Left cardiac atrium (tissue), 4 donors: ENCODE measurements around the gene ZNF732. TPM values are rescaled to one million over a fixed set of nuclear protein-coding genes. Genes with fewer than 3 reads are reported as not detected.
"Not testable (repeated sequence)": the region's sequence is repeated elsewhere in the genome, so short reads cannot be mapped to it uniquely, and the experiment has no call there.

Experiments used
- ATAC-seq, 2 donors: fragments of 200-7000 bp; cut with Tn5 transposase; one replicate each; pipeline ENCODE4 v1.9.1; 2020; ENCODE audit warnings: mild to moderate bottlenecking in 2 of 2, moderate library complexity in 2 of 2
- DNase-seq: peaks from one replicate; pipeline ENCODE4 v3.0.0-alpha.2; 2020
- intact Hi-C, 2 donors: fragments of 100-400 bp; cut with DNase I; formaldehyde crosslinking; loops; one replicate each; pipeline versions ENCODE4 v1.14.1 to v1.15.1; 2022 to 2023
- microRNA-seq, 2 donors: library from miRNA; unstranded; fragments of <30 nt; microRNA quantifications; one replicate each; pipeline ENCODE4 v1.2.0, GENCODE V29; 2020
- total RNA-seq, 2 donors: library from RNA; stranded (reverse); fragmentation: NEBNext Ultra II Directional; extraction: Animal tissue kit (Norgen Biotek cat#: 25700); gene quantifications; one replicate each; pipeline ENCODE4 v1.2.1, GENCODE V29; 2021
- donor health status: DM: no; HTN: yes; CAD: no.
- donor health status: DM: no; HTN: yes; CAD: no; lungs with severe emphysema.
- donor health status: DM: yes; HTN: yes; CAD: no.
- donor health status: Dilated cardiomyopathy.

The ZNF732 gene
- total RNA-seq, 2 donors from 2014 or later = not detected

GRCh38 chr4:259240-259639 lies 46.0 kb downstream of the ZNF732 start:
- intact Hi-C loops, ATAC-seq, DNase-seq: not testable (repeated sequence)

DNA sequence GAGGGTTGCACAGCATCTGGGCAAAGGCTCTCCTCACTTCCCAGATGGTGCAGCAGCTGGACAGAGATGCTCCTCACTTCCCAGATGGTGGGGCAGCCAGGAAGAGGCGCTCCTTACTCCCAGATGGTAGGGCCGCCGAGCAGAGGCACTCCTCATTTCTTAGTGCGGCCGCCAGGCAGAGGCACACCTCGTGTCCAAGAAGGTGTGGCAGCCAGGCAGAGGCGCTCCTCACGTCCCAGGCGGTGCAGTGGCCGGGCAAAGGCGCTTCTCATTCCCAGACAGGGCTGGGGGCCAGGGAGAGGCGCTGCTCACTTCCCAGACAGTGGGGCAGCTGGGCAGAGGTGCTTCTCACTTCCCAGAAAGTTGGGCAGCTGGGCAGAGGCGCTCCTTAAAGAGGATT lies 48.8 kb downstream of the ZNF732 start:
- intact Hi-C loops = no loop called here
- no peak for DNase-seq
- ATAC-seq = no peak

GRCh38 chr4:253936-254756 lies 51.1 kb downstream of the ZNF732 start:
- ATAC-seq = no peak

DNA sequence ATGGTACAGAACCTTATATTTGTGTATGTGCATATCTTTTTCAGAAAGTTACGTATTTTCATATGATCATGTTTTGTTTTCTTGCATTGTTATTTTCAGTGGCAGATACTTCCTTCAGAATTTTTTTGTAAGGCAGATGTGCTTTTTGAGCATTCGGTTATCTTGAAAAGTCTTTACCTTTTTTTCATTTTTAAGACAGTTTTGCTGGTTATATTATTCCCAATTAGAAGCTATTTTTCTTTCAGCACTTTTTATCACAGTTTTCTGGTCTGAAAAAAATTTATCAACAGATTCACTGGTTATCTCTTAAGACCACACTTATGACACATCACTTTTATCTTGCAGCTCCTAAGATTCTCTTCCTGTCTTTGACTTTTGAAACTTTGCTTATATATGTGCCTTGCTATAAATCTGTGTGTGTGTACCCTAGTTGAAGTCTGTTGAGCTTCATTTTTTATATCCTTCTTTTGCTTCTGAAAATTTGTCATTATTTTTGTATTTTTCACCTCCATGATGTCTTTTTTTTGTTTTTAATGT lies 53.1 kb downstream of the ZNF732 start:
- no peak for ATAC-seq
- no peak for DNase-seq
- intact Hi-C loops = no loop called here

More at GRCh38 chr4:253936-254756, 51.1 kb downstream of the ZNF732 start:
- DNase-seq = no peak
- intact Hi-C loops = no loop called here

GRCh38 chr4:244471-244870 lies 60.8 kb downstream of the ZNF732 start:
- intact Hi-C loops = no loop called here
- ATAC-seq (no peak), DNase-seq (peak; percentile 26)

GRCh38 chr4:243426-243825 lies 61.8 kb downstream of the ZNF732 start:
- intact Hi-C loops = no loop called here
- ATAC-seq (no peak), DNase-seq (no peak)

DNA sequence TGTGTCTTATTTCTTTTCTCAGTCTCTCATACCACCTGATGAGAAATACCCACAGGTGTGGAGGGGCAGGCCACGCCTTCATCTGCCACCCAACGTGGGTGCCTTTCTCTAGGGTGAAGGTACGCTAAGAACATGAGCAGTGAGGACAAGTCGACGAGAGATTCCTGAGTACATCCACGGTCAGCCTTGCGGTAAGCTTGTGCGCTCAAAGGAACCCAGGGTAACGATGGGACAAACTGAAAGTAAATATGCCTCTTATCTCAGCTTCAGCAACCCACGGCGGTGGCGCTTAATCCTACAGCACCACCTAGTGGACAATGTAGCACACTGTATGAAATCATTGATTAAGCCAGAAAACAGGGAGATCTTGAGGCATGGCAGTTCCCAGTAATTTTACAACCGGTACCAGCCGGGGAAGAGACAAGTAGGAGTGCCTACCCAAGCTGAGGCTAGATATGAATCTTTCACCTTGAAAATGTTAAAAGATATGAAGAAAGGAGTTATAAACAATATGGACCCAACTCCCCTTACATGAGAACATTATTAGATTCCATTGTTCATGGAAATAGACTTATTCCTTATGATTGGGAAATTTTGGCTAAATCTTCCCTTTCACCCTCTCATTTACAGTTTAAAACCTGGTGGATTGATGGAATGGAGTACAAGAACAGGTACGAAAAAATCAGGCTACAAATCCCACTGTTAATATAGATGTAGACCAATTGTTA lies 63.0 kb downstream of the ZNF732 start:
- intact Hi-C loops = no loop called here
- ATAC-seq = peak; percentile 93 to 95
- peak; percentile 54 for DNase-seq

DNA sequence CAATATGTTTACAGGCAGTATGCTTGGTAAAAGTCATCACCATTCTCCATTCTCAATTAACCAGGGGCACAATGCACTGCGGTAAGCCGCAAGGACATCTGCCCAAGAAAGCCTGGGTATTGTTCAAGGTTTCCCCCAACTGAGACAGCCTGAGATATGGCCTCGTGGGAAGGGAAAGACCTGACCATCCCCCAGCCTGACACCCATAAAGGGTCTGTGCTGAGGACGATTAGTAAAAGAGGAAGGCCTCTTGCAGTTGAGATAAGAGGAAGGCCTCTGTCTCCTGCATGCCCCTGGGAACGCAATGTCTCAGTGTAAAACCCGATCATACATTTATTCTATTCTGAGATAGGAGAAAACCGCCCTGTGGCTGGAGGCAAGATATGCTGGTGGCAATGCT lies 63.9 kb downstream of the ZNF732 start:
- ATAC-seq, DNase-seq, intact Hi-C loops: not testable (repeated sequence)

DNA sequence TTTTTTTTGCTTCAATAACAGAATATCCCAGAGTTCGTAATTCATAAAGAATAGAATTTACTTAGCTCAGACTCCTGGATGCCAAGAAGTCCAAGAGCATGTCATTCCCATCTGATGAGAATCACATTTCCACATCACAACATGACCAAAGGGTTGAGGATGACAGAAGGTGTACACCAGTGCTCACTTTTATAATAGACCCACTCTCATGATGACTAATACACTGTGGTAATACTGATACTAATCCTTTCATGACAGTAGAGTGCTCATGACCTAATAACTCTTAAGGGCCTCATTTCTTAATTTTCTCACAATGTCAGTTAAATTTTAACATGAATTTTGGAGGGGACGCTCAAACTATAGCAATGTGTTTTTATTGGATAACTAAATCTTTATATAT lies 69.2 kb downstream of the ZNF732 start:
- ATAC-seq (no peak), DNase-seq (no peak)
- intact Hi-C loops = no loop called here

DNA sequence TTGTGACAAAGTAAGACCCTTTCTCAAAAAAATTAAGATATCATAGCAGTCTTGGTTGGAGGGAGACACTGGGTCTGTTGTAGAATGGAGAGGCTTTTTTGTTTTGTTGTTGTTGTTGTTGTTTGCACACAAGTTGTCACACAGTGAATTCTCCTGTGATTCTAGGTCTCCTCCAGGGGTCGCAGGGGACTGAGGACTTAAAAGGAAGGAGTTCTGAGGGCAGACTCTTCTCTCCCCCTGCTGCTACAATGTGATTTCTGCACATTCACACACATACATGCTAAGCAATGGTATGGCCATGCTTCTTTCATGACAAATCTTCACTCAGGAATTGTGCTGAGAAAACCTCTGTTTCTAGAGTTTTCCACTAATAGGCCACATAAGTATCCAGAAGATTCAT lies 71.1 kb downstream of the ZNF732 start:
- intact Hi-C loops = no loop called here
- ATAC-seq = no peak
- DNase-seq = no peak

- DNase-seq (no peak), ATAC-seq (no peak)
- intact Hi-C loops = no loop called here
Observed at GRCh38 chr4:223913-224497, 81.3 kb downstream of the ZNF732 start.

Small RNA genes lying within 50 kb of the gene (microRNA-seq; reads per million reads assigned to microRNA genes)
- gene MIR571 = 0 reads per million in 2 donors

Other genes with a start within 250 kb of the ZNF732 start
- gene ZNF718, start 181.0 kb downstream of the ZNF732 start, total RNA-seq = 1 to 10 TPM; 4.0 to 7.1 TPM
- gene ZNF141, start 32.3 kb upstream of the ZNF732 start, total RNA-seq = 10 to 100 TPM in 1 of 2 donors, 1 to 10 TPM in 1; 9.0 to 10.2 TPM
- gene ZNF721, start 193.7 kb upstream of the ZNF732 start, total RNA-seq = 10 to 100 TPM; 14.8 to 18.6 TPM
- 10 to 100 TPM; 21.6 to 23.3 TPM for gene PIGG, start 193.7 kb upstream of the ZNF732 start, total RNA-seq